WTC11 (cell line): ENCODE data around the gene ESYT2. TPM values are rescaled to one million over a fixed set of nuclear protein-coding genes. Genes with fewer than 3 reads are reported as not detected.

ENCODE experiments used
- ATAC-seq: fragments of 200-7000 bp; cut with Tn5 transposase; 2 replicates; pipeline ENCODE4 v1.10.0; 2021; ENCODE audit warnings: mild to moderate bottlenecking, moderate library complexity
- CTCF ChIA-PET: fragments of 300-600 bp; sonication (Branson Sonifier 250); formaldehyde crosslinking; loops from one replicate; lab custom pipeline; 2021; ENCODE audit warnings: antibody characterized with exemption; lab: Charles Lee
- POLR2A ChIA-PET: fragments of 350-600 bp; sonication (Branson Sonifier 250); formaldehyde crosslinking; loops from one replicate; lab custom pipeline; 2021; ENCODE audit warnings: antibody characterized with exemption; lab: Charles Lee
- DNase-seq: peaks from one replicate; pipeline ENCODE4 v3.0.0; 2021; ENCODE audit warnings: low spot score
- H3K27ac Mint-ChIP-seq: 2 replicates; pipeline ENCODE4 v1.8.0; 2021; ENCODE audit warnings: mixed read lengths
- H3K27me3 Mint-ChIP-seq: 2 replicates; pipeline ENCODE4 v1.8.0; 2021; ENCODE audit warnings: low read depth, mild to moderate bottlenecking, moderate library complexity, mixed read lengths
- H3K36me3 Mint-ChIP-seq: 2 replicates; pipeline ENCODE4 v1.8.0; 2021; ENCODE audit warnings: mixed read lengths
- H3K4me1 Mint-ChIP-seq: 2 replicates; pipeline ENCODE4 v1.8.0; 2022; ENCODE audit warnings: mixed read lengths
- H3K4me3 Mint-ChIP-seq: 2 replicates; pipeline ENCODE4 v1.8.0; 2021; ENCODE audit warnings: mild to moderate bottlenecking, moderate library complexity, mixed read lengths
- H3K9me3 Mint-ChIP-seq: 2 replicates; pipeline ENCODE4 v1.8.0; 2021; ENCODE audit warnings: mixed read lengths
- ATF1 ChIP-seq: sonication (generic); formaldehyde crosslinking; IDR thresholded peaks from 2 replicates; pipeline ENCODE4 v1.8.1; 2023; ENCODE audit warnings: mild to moderate bottlenecking, moderate library complexity, missing genetic modification reagents
- CREB1 ChIP-seq: sonication (generic); formaldehyde crosslinking; IDR thresholded peaks from 2 replicates; pipeline ENCODE4 v1.8.0; 2023; ENCODE audit warnings: mild to moderate bottlenecking, missing genetic modification reagents
- CREM ChIP-seq: sonication (generic); formaldehyde crosslinking; IDR thresholded peaks from 2 replicates; pipeline ENCODE4 v1.8.1; 2022; ENCODE audit warnings: mild to moderate bottlenecking, missing genetic modification reagents, moderate library complexity
- E2F1 ChIP-seq: sonication (generic); formaldehyde crosslinking; IDR thresholded peaks from 2 replicates; pipeline ENCODE4 v1.8.0; 2022; ENCODE audit warnings: mild to moderate bottlenecking, missing genetic modification reagents
- ERG ChIP-seq: fragments of 250-450 bp; sonication (Bioruptor Pico); IDR thresholded peaks from 2 replicates; pipeline ENCODE4 v1.8.0; 2021; ENCODE audit warnings: mild to moderate bottlenecking
- ESRRA ChIP-seq: sonication (generic); formaldehyde crosslinking; IDR thresholded peaks from 2 replicates; pipeline ENCODE4 v1.8.1; 2022; ENCODE audit warnings: mild to moderate bottlenecking, missing genetic modification reagents, borderline replicate concordance
- ETV6 ChIP-seq: sonication (generic); formaldehyde crosslinking; IDR thresholded peaks from 2 replicates; pipeline ENCODE4 v1.8.1; 2022; ENCODE audit warnings: mild to moderate bottlenecking, missing genetic modification reagents
- GABPB1 ChIP-seq: sonication (generic); formaldehyde crosslinking; IDR thresholded peaks from 2 replicates; pipeline ENCODE4 v1.8.1; 2023; ENCODE audit warnings: mild to moderate bottlenecking, missing genetic modification reagents
- GTF2I ChIP-seq: fragments of 250-450 bp; sonication (Bioruptor Pico); conservative IDR thresholded peaks from 2 replicates; pipeline ENCODE4 v1.4.0; 2021; ENCODE audit warnings: mild to moderate bottlenecking
- NR3C1 ChIP-seq: sonication (generic); formaldehyde crosslinking; conservative IDR thresholded peaks from 2 replicates; pipeline ENCODE4 v1.8.1; 2023; ENCODE audit warnings: low read depth, mild to moderate bottlenecking, missing genetic modification reagents
- RELA ChIP-seq: sonication (generic); formaldehyde crosslinking; IDR thresholded peaks from 2 replicates; pipeline ENCODE4 v1.8.1; 2022; ENCODE audit warnings: missing genetic modification reagents, mild to moderate bottlenecking, borderline replicate concordance
- RORB ChIP-seq: fragments of 250-450 bp; sonication (Bioruptor Pico); IDR thresholded peaks from 2 replicates; pipeline ENCODE4 v1.9.0; 2021; ENCODE audit warnings: mild to moderate bottlenecking
- SMAD3 ChIP-seq: sonication (generic); formaldehyde crosslinking; IDR thresholded peaks from 2 replicates; pipeline ENCODE4 v1.8.0; 2022; ENCODE audit warnings: missing genetic modification reagents, mild to moderate bottlenecking, borderline replicate concordance
- SMAD4 ChIP-seq: sonication (generic); formaldehyde crosslinking; IDR thresholded peaks from 2 replicates; pipeline ENCODE4 v1.8.0; 2022; ENCODE audit warnings: mild to moderate bottlenecking, missing genetic modification reagents
- SOX15 ChIP-seq: fragments of 250-450 bp; sonication (Bioruptor Pico); IDR thresholded peaks from 2 replicates; pipeline ENCODE4 v1.9.0; 2021; ENCODE audit warnings: mild to moderate bottlenecking
- TCF7 ChIP-seq: sonication (generic); formaldehyde crosslinking; IDR thresholded peaks from 2 replicates; pipeline ENCODE4 v1.8.0; 2022; ENCODE audit warnings: mild to moderate bottlenecking, low read depth, missing genetic modification reagents, moderate library complexity
- TEAD4 ChIP-seq: sonication (generic); formaldehyde crosslinking; IDR thresholded peaks from 2 replicates; pipeline ENCODE4 v1.8.0; 2022; ENCODE audit warnings: mild to moderate bottlenecking, missing genetic modification reagents
- ZBTB21 ChIP-seq: sonication (generic); formaldehyde crosslinking; IDR thresholded peaks from 2 replicates; pipeline ENCODE4 v1.8.1; 2023; ENCODE audit warnings: mild to moderate bottlenecking, missing genetic modification reagents, borderline replicate concordance
- ZNF138 ChIP-seq: sonication (generic); formaldehyde crosslinking; conservative IDR thresholded peaks from 2 replicates; pipeline ENCODE4 v1.8.1; 2022; ENCODE audit warnings: mild to moderate bottlenecking, moderate library complexity, missing genetic modification reagents
- total RNA-seq: library from RNA; stranded (reverse); gene quantifications from 3 replicates; pipeline ENCODE4 v1.2.3, GENCODE V29; 2021
- TF ChIP-seq, protein P1 (sequence below): sonication (generic); formaldehyde crosslinking; IDR thresholded peaks from 2 replicates; pipeline ENCODE4 v1.8.0; 2022; ENCODE audit warnings: mild to moderate bottlenecking, missing genetic modification reagents
- TF ChIP-seq, protein P2 (sequence below): sonication (generic); formaldehyde crosslinking; IDR thresholded peaks from 2 replicates; pipeline ENCODE4 v1.8.0; 2023; ENCODE audit warnings: missing genetic modification reagents, mild to moderate bottlenecking, borderline replicate concordance
- TF ChIP-seq, protein P3 (sequence below): fragments of 250-450 bp; sonication (Bioruptor Pico); IDR thresholded peaks from 2 replicates; pipeline ENCODE4 v1.9.0; 2021; ENCODE audit warnings: mild to moderate bottlenecking
- TF ChIP-seq, protein P4 (sequence below): fragments of 250-450 bp; sonication (Bioruptor Pico); IDR thresholded peaks from 2 replicates; pipeline ENCODE4 v2.1.2; 2022; ENCODE audit warnings: mild to moderate bottlenecking, moderate library complexity

The ESYT2 gene
- total RNA-seq, 1 experiment from 2014 or later = 45.1 TPM

DNA sequence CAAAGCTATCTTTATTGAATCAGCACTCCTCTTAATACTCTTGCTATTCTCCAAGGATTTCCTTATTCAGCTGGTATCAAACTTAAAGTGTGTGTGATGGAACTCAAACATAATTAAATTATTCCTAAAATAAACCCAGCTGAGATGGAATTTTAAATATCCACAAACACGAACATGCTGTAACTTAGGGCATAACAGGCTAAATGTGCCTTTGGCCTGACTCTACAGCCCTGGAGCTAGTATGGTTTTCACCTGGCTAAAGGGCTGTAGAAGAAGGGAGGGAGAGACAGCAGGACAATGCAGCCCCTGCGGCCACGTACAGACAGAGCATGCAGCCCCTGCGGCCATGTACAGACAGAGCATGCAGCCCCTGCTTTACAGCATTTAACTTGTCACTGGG is 34.0 kb downstream of the ESYT2 start:
- POLR2A ChIA-PET = no interaction called here
- Mint-ChIP-seq H3K27ac (no peak overlapping the region), H3K36me3 (peaks cover 58% of the 10 kb centered on the region), H3K27me3 (no peaks in the 10 kb centered on the region), H3K4me3 (no peak overlapping the region), H3K9me3 (no peaks in the 10 kb centered on the region), H3K4me1 (0 out of 2 replicates have a peak, but pooled peaks cover under 1% of the 10 kb centered on the region)
- ATAC-seq = no peak
- TF ChIP-seq SOX15 (CRISPR knock-in tag) = no peak
- no peak for TF ChIP-seq CREB1 (CRISPR knock-in tag)
- no peak for TF ChIP-seq CREM (CRISPR knock-in tag)
- no peak for TF ChIP-seq SMAD3 (CRISPR knock-in tag)
- TF ChIP-seq GABPB1 (CRISPR knock-in tag) = no peak
- TF ChIP-seq E2F1 (CRISPR knock-in tag) = no peak
- no peak for TF ChIP-seq RORB (CRISPR knock-in tag)
- no peak for TF ChIP-seq ERG (CRISPR knock-in tag)
- TF ChIP-seq, protein P1, sequence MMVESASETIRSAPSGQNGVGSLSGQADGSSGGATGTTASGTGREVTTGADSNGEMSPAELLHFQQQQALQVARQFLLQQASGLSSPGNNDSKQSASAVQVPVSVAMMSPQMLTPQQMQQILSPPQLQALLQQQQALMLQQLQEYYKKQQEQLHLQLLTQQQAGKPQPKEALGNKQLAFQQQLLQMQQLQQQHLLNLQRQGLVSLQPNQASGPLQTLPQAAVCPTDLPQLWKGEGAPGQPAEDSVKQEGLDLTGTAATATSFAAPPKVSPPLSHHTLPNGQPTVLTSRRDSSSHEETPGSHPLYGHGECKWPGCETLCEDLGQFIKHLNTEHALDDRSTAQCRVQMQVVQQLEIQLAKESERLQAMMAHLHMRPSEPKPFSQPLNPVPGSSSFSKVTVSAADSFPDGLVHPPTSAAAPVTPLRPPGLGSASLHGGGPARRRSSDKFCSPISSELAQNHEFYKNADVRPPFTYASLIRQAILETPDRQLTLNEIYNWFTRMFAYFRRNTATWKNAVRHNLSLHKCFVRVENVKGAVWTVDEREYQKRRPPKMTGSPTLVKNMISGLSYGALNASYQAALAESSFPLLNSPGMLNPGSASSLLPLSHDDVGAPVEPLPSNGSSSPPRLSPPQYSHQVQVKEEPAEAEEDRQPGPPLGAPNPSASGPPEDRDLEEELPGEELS = no peak
- TF ChIP-seq NR3C1 = no peak
- TF ChIP-seq, protein P2, sequence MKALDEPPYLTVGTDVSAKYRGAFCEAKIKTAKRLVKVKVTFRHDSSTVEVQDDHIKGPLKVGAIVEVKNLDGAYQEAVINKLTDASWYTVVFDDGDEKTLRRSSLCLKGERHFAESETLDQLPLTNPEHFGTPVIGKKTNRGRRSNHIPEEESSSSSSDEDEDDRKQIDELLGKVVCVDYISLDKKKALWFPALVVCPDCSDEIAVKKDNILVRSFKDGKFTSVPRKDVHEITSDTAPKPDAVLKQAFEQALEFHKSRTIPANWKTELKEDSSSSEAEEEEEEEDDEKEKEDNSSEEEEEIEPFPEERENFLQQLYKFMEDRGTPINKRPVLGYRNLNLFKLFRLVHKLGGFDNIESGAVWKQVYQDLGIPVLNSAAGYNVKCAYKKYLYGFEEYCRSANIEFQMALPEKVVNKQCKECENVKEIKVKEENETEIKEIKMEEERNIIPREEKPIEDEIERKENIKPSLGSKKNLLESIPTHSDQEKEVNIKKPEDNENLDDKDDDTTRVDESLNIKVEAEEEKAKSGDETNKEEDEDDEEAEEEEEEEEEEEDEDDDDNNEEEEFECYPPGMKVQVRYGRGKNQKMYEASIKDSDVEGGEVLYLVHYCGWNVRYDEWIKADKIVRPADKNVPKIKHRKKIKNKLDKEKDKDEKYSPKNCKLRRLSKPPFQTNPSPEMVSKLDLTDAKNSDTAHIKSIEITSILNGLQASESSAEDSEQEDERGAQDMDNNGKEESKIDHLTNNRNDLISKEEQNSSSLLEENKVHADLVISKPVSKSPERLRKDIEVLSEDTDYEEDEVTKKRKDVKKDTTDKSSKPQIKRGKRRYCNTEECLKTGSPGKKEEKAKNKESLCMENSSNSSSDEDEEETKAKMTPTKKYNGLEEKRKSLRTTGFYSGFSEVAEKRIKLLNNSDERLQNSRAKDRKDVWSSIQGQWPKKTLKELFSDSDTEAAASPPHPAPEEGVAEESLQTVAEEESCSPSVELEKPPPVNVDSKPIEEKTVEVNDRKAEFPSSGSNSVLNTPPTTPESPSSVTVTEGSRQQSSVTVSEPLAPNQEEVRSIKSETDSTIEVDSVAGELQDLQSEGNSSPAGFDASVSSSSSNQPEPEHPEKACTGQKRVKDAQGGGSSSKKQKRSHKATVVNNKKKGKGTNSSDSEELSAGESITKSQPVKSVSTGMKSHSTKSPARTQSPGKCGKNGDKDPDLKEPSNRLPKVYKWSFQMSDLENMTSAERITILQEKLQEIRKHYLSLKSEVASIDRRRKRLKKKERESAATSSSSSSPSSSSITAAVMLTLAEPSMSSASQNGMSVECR (CRISPR knock-in tag) = no peak
- TF ChIP-seq ZNF138 (CRISPR knock-in tag) = no peak
- TF ChIP-seq, protein P3, sequence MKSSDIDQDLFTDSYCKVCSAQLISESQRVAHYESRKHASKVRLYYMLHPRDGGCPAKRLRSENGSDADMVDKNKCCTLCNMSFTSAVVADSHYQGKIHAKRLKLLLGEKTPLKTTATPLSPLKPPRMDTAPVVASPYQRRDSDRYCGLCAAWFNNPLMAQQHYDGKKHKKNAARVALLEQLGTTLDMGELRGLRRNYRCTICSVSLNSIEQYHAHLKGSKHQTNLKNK (CRISPR knock-in tag) = no peak
- CTCF ChIA-PET = interaction anchor here (1.1 kb wide), 1 partner anchor 181 kb away, joined by 3 read pairs; no protein-coding TSS in a partner anchor
- DNase-seq = no peak

DNA sequence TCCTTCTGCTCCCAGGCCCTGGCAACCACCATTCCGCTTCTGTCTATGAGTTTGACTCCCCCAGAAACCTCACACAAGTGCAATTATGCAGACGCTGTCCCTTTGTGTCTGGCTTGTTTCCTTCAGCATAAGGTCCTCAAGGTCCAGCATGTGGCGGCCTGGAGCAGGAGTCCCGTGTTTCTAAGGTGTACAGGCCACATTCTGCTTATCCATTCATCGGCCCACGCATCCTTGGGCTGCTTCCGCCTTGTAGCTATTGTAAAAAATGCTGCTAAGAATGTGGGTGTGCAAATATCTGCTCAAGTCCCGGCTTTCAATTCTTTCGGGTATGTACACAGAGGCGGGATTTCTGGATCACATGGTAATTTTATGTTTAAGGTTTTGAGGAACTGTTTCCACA is 38.2 kb downstream of the ESYT2 start:
- ATAC-seq (no peak), DNase-seq (no peak)
- Mint-ChIP-seq H3K4me3 (no peak overlapping the region), H3K9me3 (no peaks in the 10 kb centered on the region), H3K36me3 (peaks cover 60% of the 10 kb centered on the region), H3K27me3 (no peaks in the 10 kb centered on the region), H3K4me1 (peaks cover 2% of the 10 kb centered on the region; the same call in 1 of the 2 replicates), H3K27ac (peak overlapping the region; percentile 9; the same call in 1 of the 2 replicates)
- POLR2A ChIA-PET = no interaction called here
- CTCF ChIA-PET = no interaction called here
- TF ChIP-seq TCF7 (no peak), GTF2I (CRISPR knock-in tag) (no peak), ETV6 (no peak), SMAD3 (CRISPR knock-in tag) (no peak), TEAD4 (CRISPR knock-in tag) (no peak), RELA (no peak), ERG (CRISPR knock-in tag) (no peak), ESRRA (CRISPR knock-in tag) (no peak), ATF1 (no peak), SMAD4 (CRISPR knock-in tag) (no peak), ZBTB21 (CRISPR knock-in tag) (no peak)
- TF ChIP-seq, protein P4, sequence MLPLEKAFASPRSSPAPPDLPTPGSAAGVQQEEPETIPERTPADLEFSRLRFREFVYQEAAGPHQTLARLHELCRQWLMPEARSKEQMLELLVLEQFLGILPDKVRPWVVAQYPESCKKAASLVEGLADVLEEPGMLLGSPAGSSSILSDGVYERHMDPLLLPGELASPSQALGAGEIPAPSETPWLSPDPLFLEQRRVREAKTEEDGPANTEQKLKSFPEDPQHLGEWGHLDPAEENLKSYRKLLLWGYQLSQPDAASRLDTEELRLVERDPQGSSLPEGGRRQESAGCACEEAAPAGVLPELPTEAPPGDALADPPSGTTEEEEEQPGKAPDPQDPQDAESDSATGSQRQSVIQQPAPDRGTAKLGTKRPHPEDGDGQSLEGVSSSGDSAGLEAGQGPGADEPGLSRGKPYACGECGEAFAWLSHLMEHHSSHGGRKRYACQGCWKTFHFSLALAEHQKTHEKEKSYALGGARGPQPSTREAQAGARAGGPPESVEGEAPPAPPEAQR (CRISPR knock-in tag) = no peak
